CD4-positive, CD25-positive, alpha-beta regulatory T cell (primary cell): Measurements from ENCODE around the gene SH3BP4. TPM values are rescaled to one million over a fixed set of nuclear protein-coding genes. Genes with fewer than 3 reads are reported as not detected.

Source experiments
- ATAC-seq, 2 donors: fragments of 150-1000 bp; cut with Tn5 transposase; one replicate each; pipeline ENCODE4 v1.10.0; 2021; ENCODE audit warnings: low read depth in 2 of 2, moderate number of reproducible peaks in 2 of 2, moderate library complexity in 1 of 2
- DNase-seq, 3 donors: peaks; one replicate each; pipeline versions ENCODE4 v3.0.0 to v3.0.0-alpha.2; 2012 to 2022; ENCODE audit warnings: mixed read lengths in 1 of 3
- H3K27ac ChIP-seq: one replicate; pipeline ENCODE4 v1.7.0; 2013; ENCODE audit warnings: mild to moderate bottlenecking, low read length; ENCODE audit not compliant: insufficient read depth, poor library complexity, severe bottlenecking
- H3K27me3 ChIP-seq: one replicate; pipeline ENCODE4 v1.7.0; 2013; ENCODE audit warnings: low read length; ENCODE audit not compliant: control insufficient read depth, insufficient read depth
- H3K36me3 ChIP-seq: one replicate; pipeline ENCODE4 v1.7.0; 2013; ENCODE audit warnings: mild to moderate bottlenecking, low read length, moderate library complexity; ENCODE audit not compliant: control insufficient read depth, insufficient read depth
- H3K4me1 ChIP-seq: 2 replicates; pipeline ENCODE4 v1.7.0; 2013; ENCODE audit warnings: mild to moderate bottlenecking, low read length; ENCODE audit not compliant: insufficient read depth, control insufficient read depth, poor library complexity, severe bottlenecking
- H3K4me3 ChIP-seq: one replicate; pipeline ENCODE4 v1.7.0; 2013; ENCODE audit warnings: low read depth, mild to moderate bottlenecking, low read length, moderate library complexity
- H3K9me3 ChIP-seq, 2 experiments: 1 replicate in 1 of 2; 2 replicates in 1 of 2; pipeline ENCODE4 v1.7.0; 2013; ENCODE audit warnings: low read length in 2 of 2, mild to moderate bottlenecking in 1 of 2, moderate library complexity in 1 of 2; ENCODE audit not compliant: control insufficient read depth in 2 of 2
- H3K27ac Mint-ChIP-seq, 3 donors: one replicate each; pipeline ENCODE4 v1.8.0; 2020 to 2022; ENCODE audit warnings: mild to moderate bottlenecking in 3 of 3, mixed read lengths in 3 of 3, moderate library complexity in 2 of 3
- H3K27me3 Mint-ChIP-seq: one replicate; pipeline ENCODE4 v1.8.0; 2022; ENCODE audit warnings: mild to moderate bottlenecking, mixed read lengths
- H3K36me3 Mint-ChIP-seq: one replicate; pipeline ENCODE4 v1.8.0; 2020; ENCODE audit warnings: mixed read lengths
- H3K4me1 Mint-ChIP-seq, 4 donors: one replicate each; pipeline ENCODE4 v1.8.0; 2020 to 2022; ENCODE audit warnings: mixed read lengths in 4 of 4, mild to moderate bottlenecking in 1 of 4
- H3K4me3 Mint-ChIP-seq, 4 donors: one replicate each; pipeline ENCODE4 v1.8.0; 2020 to 2022; ENCODE audit warnings: mild to moderate bottlenecking in 4 of 4, mixed read lengths in 4 of 4, moderate library complexity in 3 of 4
- H3K9me3 Mint-ChIP-seq, 7 donors: one replicate each; pipeline ENCODE4 v1.8.0; 2020 to 2022; ENCODE audit warnings: mixed read lengths in 7 of 7, mild to moderate bottlenecking in 3 of 7, moderate library complexity in 2 of 7
- polyA plus RNA-seq, 4 donors: library from polyadenylated mRNA; unstranded; fragments of 300-500 nt; fragmentation: Illumina TruSeq; gene quantifications; one replicate each; pipeline ENCODE4 v1.2.3, GENCODE V29; 2021
- total RNA-seq: library from RNA; stranded (reverse); gene quantifications from one replicate; pipeline ENCODE4 v1.2.3, GENCODE V29; 2022

SH3BP4 gene
- total and polyA plus RNA-seq, 5 donors from 2014 or later = 0.37 TPM; not detected in 4

GRCh38 chr2:235086481-235087184 lies 134.8 kb downstream of the SH3BP4 start:
- Mint-ChIP-seq H3K27ac (no peak overlapping the region), H3K4me3 (no peak overlapping the region), H3K36me3 (no peaks in the 10 kb centered on the region), H3K27me3 (peaks cover 10% of the 10 kb centered on the region), H3K4me1 (no peaks in the 10 kb centered on the region), H3K9me3 (peaks cover 0 to 3% (median 0%) of the 10 kb centered on the region in 7 donors)
- no peak for DNase-seq
- Histone ChIP-seq H3K9me3 (no peaks in the 10 kb centered on the region), H3K4me1 (no peaks in the 10 kb centered on the region), H3K27ac (no peak overlapping the region), H3K27me3 (no peaks in the 10 kb centered on the region), H3K36me3 (no peaks in the 10 kb centered on the region), H3K4me3 (no peak overlapping the region)
- no peak for ATAC-seq

GRCh38 chr2:235087832-235088495 lies 136.1 kb downstream of the SH3BP4 start:
- no peaks in the 10 kb centered on the region for H3K9me3 ChIP-seq
- DNase-seq (no peak), ATAC-seq (no peak)
- H3K4me1 ChIP-seq = no peaks in the 10 kb centered on the region
- no peaks in the 10 kb centered on the region for H3K4me1 Mint-ChIP-seq
- no peak overlapping the region for H3K4me3 Mint-ChIP-seq
- H3K27me3 ChIP-seq = no peaks in the 10 kb centered on the region
- no peaks in the 10 kb centered on the region for H3K36me3 ChIP-seq
- H3K27ac ChIP-seq = no peak overlapping the region
- H3K9me3 Mint-ChIP-seq = peaks cover 0 to 3% (median 0%) of the 10 kb centered on the region in 7 donors
- peaks cover 10% of the 10 kb centered on the region for H3K27me3 Mint-ChIP-seq
- H3K27ac Mint-ChIP-seq = no peak overlapping the region
- H3K4me3 ChIP-seq = no peak overlapping the region
- no peaks in the 10 kb centered on the region for H3K36me3 Mint-ChIP-seq

DNA sequence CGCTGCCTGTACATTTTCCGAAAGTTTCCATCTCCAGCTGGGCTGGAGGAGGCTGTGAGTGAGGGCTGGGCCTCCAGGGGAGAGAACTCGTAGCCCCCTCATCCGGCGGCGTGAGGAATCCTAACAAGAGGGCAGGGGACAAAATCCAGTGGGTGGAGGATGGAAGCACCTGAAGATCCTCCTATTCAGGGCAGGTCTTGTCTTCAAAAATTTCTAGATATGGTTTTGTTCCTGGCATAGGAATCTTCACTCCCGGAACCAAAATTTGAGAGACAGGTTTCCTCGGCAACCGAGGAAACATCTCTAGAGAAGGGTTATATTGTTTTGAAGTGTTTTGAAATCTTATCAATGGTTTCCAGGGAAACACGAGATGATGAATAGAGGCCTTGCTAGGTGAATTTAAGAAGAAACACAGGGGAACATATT lies 136.7 kb downstream of the SH3BP4 start:
- no peak overlapping the region for H3K27ac ChIP-seq
- no peaks in the 10 kb centered on the region for H3K36me3 ChIP-seq
- H3K9me3 Mint-ChIP-seq = peaks cover 0 to 3% (median 0%) of the 10 kb centered on the region in 7 donors
- no peaks in the 10 kb centered on the region for H3K9me3 ChIP-seq
- ATAC-seq (no peak), DNase-seq (no peak)
- H3K27me3 ChIP-seq = no peaks in the 10 kb centered on the region
- H3K27ac Mint-ChIP-seq = no peak overlapping the region
- H3K4me3 ChIP-seq = no peak overlapping the region
- no peaks in the 10 kb centered on the region for H3K4me1 Mint-ChIP-seq
- H3K27me3 Mint-ChIP-seq = peaks cover 14% of the 10 kb centered on the region
- H3K36me3 Mint-ChIP-seq = no peaks in the 10 kb centered on the region
- H3K4me1 ChIP-seq = no peaks in the 10 kb centered on the region
- no peak overlapping the region for H3K4me3 Mint-ChIP-seq

- Mint-ChIP-seq H3K9me3 (peaks cover 0 to 2% (median 0%) of the 10 kb centered on the region in 7 donors), H3K27ac (no peak overlapping the region), H3K4me3 (no peak overlapping the region), H3K36me3 (no peaks in the 10 kb centered on the region), H3K4me1 (no peaks in the 10 kb centered on the region), H3K27me3 (peaks cover 24% of the 10 kb centered on the region)
- no peak overlapping the region for H3K27ac ChIP-seq
- no peaks in the 10 kb centered on the region for H3K9me3 ChIP-seq
- ATAC-seq (no peak), DNase-seq (no peak)
- no peaks in the 10 kb centered on the region for H3K36me3 ChIP-seq
- no peak overlapping the region for H3K4me3 ChIP-seq
- no peaks in the 10 kb centered on the region for H3K4me1 ChIP-seq
- no peaks in the 10 kb centered on the region for H3K27me3 ChIP-seq
Measured at GRCh38 chr2:235091421-235091820, 139.6 kb downstream of the SH3BP4 start.

DNA sequence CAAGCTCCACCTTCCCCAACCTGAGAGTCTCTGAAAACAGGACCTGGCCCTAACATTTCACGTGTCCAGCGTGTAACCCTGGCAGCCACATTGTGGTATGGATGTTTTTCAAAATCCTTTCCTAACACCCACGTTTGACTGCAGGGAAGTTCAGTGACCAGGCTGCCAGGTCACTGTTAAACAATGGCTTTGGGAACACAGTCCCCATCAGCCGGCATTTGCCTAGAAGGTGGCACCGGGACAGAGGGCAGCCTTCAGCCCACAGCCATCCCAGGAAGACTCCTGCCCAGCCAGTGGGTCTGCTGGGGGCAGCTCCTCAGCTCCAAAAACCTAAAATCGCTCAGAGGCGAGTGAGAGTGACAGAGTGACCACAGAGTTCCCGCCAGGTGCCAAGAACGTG lies 140.2 kb downstream of the SH3BP4 start:
- H3K9me3 ChIP-seq = no peaks in the 10 kb centered on the region
- Mint-ChIP-seq H3K36me3 (no peaks in the 10 kb centered on the region), H3K9me3 (peaks cover 0 to 2% (median 0%) of the 10 kb centered on the region in 7 donors), H3K4me1 (peaks cover 0 to 1% (median 0%) of the 10 kb centered on the region in 4 donors), H3K27ac (no peak overlapping the region), H3K27me3 (peaks cover 27% of the 10 kb centered on the region), H3K4me3 (no peak overlapping the region)
- no peaks in the 10 kb centered on the region for H3K36me3 ChIP-seq
- H3K27ac ChIP-seq = no peak overlapping the region
- DNase-seq = no peak
- no peaks in the 10 kb centered on the region for H3K4me1 ChIP-seq
- H3K27me3 ChIP-seq = no peaks in the 10 kb centered on the region
- ATAC-seq = no peak
- no peak overlapping the region for H3K4me3 ChIP-seq

DNA sequence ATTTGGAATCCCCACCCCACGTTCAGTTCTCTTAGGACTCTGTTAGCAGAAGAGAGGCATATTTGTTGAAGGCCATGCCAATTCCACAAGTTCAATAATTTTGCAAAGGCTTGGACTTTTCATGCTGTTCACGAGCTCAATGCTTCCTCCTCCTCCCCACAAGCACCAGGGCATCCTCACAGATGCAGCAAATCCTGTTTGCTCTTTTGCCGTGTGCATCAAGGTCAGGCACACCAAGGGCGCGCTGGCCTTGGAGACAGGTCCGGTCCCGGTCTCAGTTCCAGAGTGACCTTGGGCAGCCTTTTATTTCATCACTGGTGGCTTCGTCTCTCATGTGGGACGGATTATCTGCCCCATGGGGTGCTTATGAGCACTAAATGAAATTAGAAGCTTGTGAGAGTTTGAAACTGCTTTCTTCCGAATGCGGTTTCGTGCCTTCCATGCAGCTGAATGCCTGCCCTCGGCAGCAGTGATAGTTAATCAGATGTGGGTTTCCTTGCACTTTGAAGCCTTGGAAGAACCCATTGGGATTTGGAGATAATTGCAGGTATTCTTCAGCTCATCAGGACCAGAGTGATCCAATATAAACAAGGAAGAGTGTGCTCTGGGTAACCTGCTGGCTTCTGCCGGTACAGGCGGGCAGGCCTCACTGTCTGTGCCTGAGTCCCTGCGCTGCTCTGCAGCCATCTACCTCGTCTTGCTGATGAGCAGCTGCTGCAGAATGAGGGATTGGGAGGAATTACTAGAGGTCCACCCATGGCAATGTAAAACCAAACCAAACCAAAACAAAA lies 140.8 kb downstream of the SH3BP4 start:
- peaks cover 0 to 2% (median 0%) of the 10 kb centered on the region in 4 donors for H3K4me1 Mint-ChIP-seq
- peaks cover 30% of the 10 kb centered on the region for H3K27me3 Mint-ChIP-seq
- no peaks in the 10 kb centered on the region for H3K36me3 Mint-ChIP-seq
- DNase-seq (no peak), ATAC-seq (no peak)
- H3K27ac Mint-ChIP-seq = no peak overlapping the region
- Histone ChIP-seq H3K27me3 (no peaks in the 10 kb centered on the region), H3K36me3 (no peaks in the 10 kb centered on the region), H3K4me1 (no peaks in the 10 kb centered on the region), H3K4me3 (no peak overlapping the region), H3K9me3 (no peaks in the 10 kb centered on the region), H3K27ac (no peak overlapping the region)
- no peak overlapping the region for H3K4me3 Mint-ChIP-seq
- H3K9me3 Mint-ChIP-seq = peaks cover 0 to 2% (median 0%) of the 10 kb centered on the region in 7 donors

DNA sequence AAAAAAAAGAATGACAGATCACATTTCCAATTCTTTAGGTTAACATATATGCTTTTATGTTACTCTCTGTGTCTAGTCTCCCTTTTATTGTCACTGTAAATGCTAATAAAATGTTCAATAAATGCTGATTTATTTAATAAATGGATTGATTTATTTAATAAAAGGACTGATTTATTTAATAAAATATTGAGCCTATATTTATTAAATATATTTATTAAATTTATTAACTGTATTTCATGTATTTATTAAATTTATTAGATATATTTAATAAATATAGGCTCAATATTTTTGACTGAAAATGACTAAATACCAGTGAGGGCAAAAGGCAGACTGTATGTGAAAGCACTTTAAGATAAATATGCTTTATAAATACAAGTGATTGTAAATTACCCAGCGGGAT lies 142.6 kb downstream of the SH3BP4 start:
- ATAC-seq = no peak
- H3K27me3 Mint-ChIP-seq = peaks cover 28% of the 10 kb centered on the region
- H3K9me3 Mint-ChIP-seq = peaks cover 0 to 2% (median 0%) of the 10 kb centered on the region in 7 donors
- H3K36me3 Mint-ChIP-seq = no peaks in the 10 kb centered on the region
- no peaks in the 10 kb centered on the region for H3K27me3 ChIP-seq
- H3K4me3 ChIP-seq = no peak overlapping the region
- H3K4me1 Mint-ChIP-seq = peaks cover 0 to 2% (median 0%) of the 10 kb centered on the region in 4 donors
- no peak overlapping the region for H3K27ac ChIP-seq
- DNase-seq = no peak
- H3K9me3 ChIP-seq = no peaks in the 10 kb centered on the region
- no peak overlapping the region for H3K4me3 Mint-ChIP-seq
- H3K27ac Mint-ChIP-seq = no peak overlapping the region
- no peaks in the 10 kb centered on the region for H3K4me1 ChIP-seq
- H3K36me3 ChIP-seq = no peaks in the 10 kb centered on the region
